GM19468 (cell line): ENCODE results near the gene CCDC197.
A peak's percentile ranks its signal among the peaks of the same experiment; 100 is the strongest.

Source experiments
- ATAC-seq: cut with Tn5 transposase; IDR thresholded peaks from one replicate; pipeline ENCODE4 v1.9.1; 2021; ENCODE audit warnings: mild to moderate bottlenecking, moderate library complexity, moderate number of reproducible peaks; ENCODE audit not compliant: unreplicated experiment; ENCODE audit errors: extremely low read depth

Gene CCDC197

GRCh38 chr14:93960774-93961438, 36.2 kb upstream of the CCDC197 start:
- no peak for ATAC-seq

GRCh38 chr14:93961620-93962019, 35.5 kb upstream of the CCDC197 start:
- no peak for ATAC-seq

GRCh38 chr14:93962701-93963601, 34.1 kb upstream of the CCDC197 start:
- ATAC-seq: peak; percentile 18

GRCh38 chr14:93963692-93964091, 33.4 kb upstream of the CCDC197 start:
- no peak for ATAC-seq

- ATAC-seq: no peak
Measured at GRCh38 chr14:93964281-93964680, 32.8 kb upstream of the CCDC197 start.

GRCh38 chr14:93964820-93965286, 32.2 kb upstream of the CCDC197 start:
- ATAC-seq: no peak

GRCh38 chr14:93965287-93965821, 31.7 kb upstream of the CCDC197 start:
- ATAC-seq: no peak

GRCh38 chr14:93965946-93966474, 31.1 kb upstream of the CCDC197 start:
- ATAC-seq: no peak

GRCh38 chr14:93967637-93968250, 29.4 kb upstream of the CCDC197 start:
- no peak for ATAC-seq

GRCh38 chr14:93969082-93969828, 27.8 kb upstream of the CCDC197 start:
- ATAC-seq: no peak

GRCh38 chr14:93970585-93970964, 26.5 kb upstream of the CCDC197 start:
- no peak for ATAC-seq

- ATAC-seq: no peak
Measured at GRCh38 chr14:93970965-93971634, 26.0 kb upstream of the CCDC197 start.

- ATAC-seq: no peak
Measured at GRCh38 chr14:93971635-93972027, 25.5 kb upstream of the CCDC197 start.

GRCh38 chr14:93972618-93973205, 24.4 kb upstream of the CCDC197 start:
- ATAC-seq: no peak

- no peak for ATAC-seq
Measured at GRCh38 chr14:93973607-93974006, 23.5 kb upstream of the CCDC197 start.

- ATAC-seq: no peak
Measured at GRCh38 chr14:93974299-93974698, 22.8 kb upstream of the CCDC197 start.

- no peak for ATAC-seq
Measured at GRCh38 chr14:93974833-93975232, 22.3 kb upstream of the CCDC197 start.

- ATAC-seq: peak; percentile 74
Measured at GRCh38 chr14:93975791-93976476, 21.2 kb upstream of the CCDC197 start.
